ENCODE data around the gene GPSM3.
A peak's percentile ranks its signal among the peaks of the same experiment; 100 is the strongest.

The GPSM3 gene

DNA sequence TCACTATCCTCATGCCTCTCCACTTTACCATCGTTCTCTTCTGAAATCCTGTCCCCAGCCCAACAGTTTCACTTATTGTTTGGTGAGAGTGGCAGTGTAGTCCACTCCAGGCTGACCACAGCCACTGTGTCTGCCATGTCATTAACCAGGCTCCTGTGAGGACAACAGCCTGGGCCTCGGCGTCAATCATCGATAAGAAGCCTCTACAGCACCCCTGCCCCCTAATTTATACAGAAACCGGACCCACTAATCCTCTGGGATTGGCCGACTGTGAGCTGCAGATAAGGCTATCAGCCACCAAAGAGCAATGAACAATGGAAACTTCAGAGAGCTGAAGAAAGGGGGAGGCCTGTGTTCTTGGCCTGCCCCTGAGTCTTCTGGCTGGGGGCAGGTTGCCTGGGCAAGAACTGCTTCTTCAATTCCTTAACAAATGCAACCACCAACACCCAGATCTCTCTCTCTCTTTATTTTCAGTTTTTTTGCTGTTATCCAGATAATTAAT lies 24.6 kb downstream of the GPSM3 start:
- 85% methylated on average over 6 of the region's 6 CpGs for WGBS
- H3K4me1 ChIP-seq (ENCODE audit: insufficient read depth, low read length), result no peaks in the 10 kb centered on the region
- H3K9ac ChIP-seq (ENCODE audit: low read depth, low read length), result no peak overlapping the region
- no peak overlapping the region for H3K4me3 ChIP-seq (ENCODE audit: low read length)
- no peaks in the 10 kb centered on the region for H3K27me3 ChIP-seq (ENCODE audit: insufficient read depth, low read length)
- H3K36me3 ChIP-seq (ENCODE audit: insufficient read depth, low read length), result peaks cover 70% of the 10 kb centered on the region
- H3K9me3 ChIP-seq (ENCODE audit: insufficient read depth, low read depth, low read length), result no peaks in the 10 kb centered on the region
- H3K27ac ChIP-seq (ENCODE audit: low read depth, low read length), result 0 out of 2 replicates have a peak overlapping the region, but pooled peaks have one; percentile 58

DNA sequence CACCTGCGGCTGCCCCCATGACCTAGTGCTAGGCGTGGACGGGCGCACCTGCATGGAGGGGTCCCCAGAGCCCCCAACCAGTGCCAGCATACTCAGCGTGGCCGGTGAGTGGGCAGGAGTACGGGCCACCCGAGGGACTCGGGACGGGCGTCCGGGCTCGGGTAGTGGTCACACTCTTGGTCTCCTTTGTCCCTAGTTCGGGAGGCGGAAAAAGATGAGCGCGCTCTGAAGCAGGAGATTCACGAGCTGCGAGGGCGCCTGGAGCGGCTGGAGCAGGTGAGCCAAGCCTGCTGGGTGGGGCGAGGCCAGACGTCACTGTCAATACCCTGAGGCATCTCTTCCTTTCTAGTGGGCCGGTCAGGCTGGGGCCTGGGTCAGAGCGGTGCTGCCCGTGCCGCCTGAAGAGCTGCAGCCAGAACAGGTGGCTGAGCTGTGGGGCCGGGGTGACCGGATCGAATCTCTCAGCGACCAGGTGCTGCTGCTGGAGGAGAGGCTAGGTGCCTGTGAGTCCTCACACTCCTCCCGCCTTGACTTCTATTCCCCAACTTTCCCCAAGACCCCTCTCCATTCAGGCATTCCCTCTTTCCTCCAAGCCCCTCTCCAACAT lies 25.2 kb downstream of the GPSM3 start:
- Histone ChIP-seq H3K36me3 (ENCODE audit: insufficient read depth, low read length) (peaks cover 71% of the 10 kb centered on the region), H3K9me3 (ENCODE audit: insufficient read depth, low read depth, low read length) (no peaks in the 10 kb centered on the region), H3K9ac (ENCODE audit: low read depth, low read length) (no peak overlapping the region), H3K27ac (ENCODE audit: low read depth, low read length) (peak overlapping the region; percentile 58; the same call in 1 of the 2 replicates), H3K27me3 (ENCODE audit: insufficient read depth, low read length) (no peaks in the 10 kb centered on the region), H3K4me1 (ENCODE audit: insufficient read depth, low read length) (no peaks in the 10 kb centered on the region), H3K4me3 (ENCODE audit: low read length) (no peak overlapping the region)
- WGBS, result 91% methylated on average over 32 of the region's 32 CpGs

DNA sequence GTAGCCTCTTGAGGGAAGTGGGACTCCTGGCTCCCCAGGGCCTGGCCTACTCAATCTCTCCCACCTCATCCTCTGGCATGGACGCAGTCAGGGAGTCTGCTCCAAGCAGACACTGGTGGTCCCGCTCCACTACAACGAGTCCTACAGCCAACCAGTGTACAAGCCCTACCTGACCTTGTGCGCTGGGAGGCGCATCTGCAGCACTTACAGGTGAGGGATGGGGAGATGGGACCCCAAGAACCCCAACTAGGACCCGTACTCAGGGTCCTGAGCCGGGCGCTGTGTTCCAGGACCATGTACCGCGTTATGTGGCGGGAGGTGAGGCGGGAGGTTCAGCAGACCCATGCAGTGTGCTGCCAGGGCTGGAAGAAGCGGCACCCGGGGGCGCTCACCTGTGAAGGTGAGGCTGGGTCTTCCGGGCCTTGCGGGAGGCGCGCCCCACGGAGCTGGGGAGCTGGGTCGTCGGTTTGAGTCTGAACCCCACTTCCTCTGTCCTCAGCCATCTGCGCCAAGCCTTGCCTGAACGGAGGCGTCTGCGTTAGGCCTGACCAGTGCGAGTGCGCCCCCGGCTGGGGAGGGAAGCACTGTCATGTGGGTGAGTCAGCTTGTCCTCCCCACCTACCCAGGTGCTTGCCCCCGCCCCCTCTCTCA lies 25.9 kb downstream of the GPSM3 start:
- Histone ChIP-seq H3K27me3 (ENCODE audit: insufficient read depth, low read length) (no peaks in the 10 kb centered on the region), H3K4me3 (ENCODE audit: low read length) (no peak overlapping the region), H3K4me1 (ENCODE audit: insufficient read depth, low read length) (no peaks in the 10 kb centered on the region), H3K9me3 (ENCODE audit: insufficient read depth, low read depth, low read length) (no peaks in the 10 kb centered on the region), H3K36me3 (ENCODE audit: insufficient read depth, low read length) (peaks cover 68% of the 10 kb centered on the region), H3K9ac (ENCODE audit: low read depth, low read length) (no peak overlapping the region), H3K27ac (ENCODE audit: low read depth, low read length) (peak overlapping the region; percentile 41; the same call in 1 of the 2 replicates)
- 90% methylated on average over 30 of the region's 30 CpGs for WGBS

DNA sequence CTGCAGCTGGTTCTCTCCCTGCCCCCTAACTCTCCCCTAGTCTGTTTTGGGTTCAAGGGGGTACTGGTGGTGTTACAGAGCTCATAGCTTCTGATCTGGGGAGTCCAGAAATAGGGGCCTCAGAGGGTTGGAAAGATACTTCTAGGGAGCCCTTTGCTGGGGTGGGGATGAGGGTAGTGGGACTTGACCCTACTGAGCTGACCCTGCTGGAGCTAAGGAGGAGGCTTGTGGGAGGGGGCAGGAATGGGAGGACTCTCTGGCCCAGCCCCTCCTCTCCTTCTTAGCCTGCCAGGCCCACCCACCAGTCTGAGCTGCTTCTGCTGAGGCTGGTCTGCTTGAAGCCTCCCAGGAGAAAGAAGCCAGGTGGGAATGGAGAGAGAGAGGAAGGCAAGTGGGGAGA lies 28.1 kb downstream of the GPSM3 start, which contains the start of gene EGFL8:
EGFL8 (plus strand) TSS at position 301 of the 400 bp plus-strand sequence. CDS start 1,571 bp downstream, outside the sequence.
- no peak within 1 kb of the TSS for H3K4me3 ChIP-seq (ENCODE audit: low read length)
- H3K27ac ChIP-seq (ENCODE audit: low read depth, low read length), result peak within 1 kb of the TSS; percentile 25; the same call in 1 of the 2 replicates
- H3K4me1 ChIP-seq (ENCODE audit: insufficient read depth, low read length), result no peaks in the 10 kb centered on the region
- H3K36me3 ChIP-seq (ENCODE audit: insufficient read depth, low read length), result peaks cover 46% of the 10 kb centered on the region
- H3K27me3 ChIP-seq (ENCODE audit: insufficient read depth, low read length), result no peaks in the 10 kb centered on the region
- H3K9me3 ChIP-seq (ENCODE audit: insufficient read depth, low read depth, low read length), result no peaks in the 10 kb centered on the region
- 0 out of 2 replicates have a peak within 1 kb of the TSS, but pooled peaks have one; percentile 26 for H3K9ac ChIP-seq (ENCODE audit: low read depth, low read length)

DNA sequence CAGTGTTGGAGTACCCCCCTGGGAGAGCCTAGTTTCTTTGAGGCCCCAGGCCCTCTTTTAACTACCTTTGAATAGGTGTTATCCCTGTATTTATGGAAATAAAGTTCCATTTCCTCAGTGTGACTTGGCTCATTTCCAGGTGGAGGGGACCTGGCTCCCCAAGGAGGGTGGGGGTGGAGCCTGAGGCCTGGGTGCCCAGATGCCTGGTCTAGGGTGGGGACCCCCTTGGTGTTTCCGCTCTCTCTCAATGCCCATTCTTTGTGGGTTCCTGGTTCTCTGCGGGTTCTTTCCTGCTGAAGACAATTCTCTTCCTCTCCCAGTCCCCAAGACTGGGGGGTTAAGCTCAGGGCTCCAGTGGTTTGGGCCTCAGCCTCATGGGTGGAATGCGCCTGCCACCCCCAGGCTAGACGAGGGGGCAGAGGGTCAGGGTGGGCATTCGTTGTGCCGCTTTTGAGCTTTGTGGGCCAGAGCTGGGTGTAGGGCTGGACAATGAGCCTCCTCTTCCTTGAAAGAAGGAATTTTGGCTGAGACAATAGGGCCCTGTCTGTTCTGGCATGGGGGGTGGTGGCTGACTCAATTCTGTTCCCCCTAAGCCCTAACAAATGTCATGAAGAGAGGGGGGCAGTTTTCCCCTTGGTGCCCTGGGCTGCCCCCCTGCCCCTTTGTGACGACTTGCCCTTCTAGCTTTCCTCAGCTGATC lies 28.7 kb downstream of the GPSM3 start:
- Histone ChIP-seq H3K36me3 (ENCODE audit: insufficient read depth, low read length) (peaks cover 44% of the 10 kb centered on the region), H3K9me3 (ENCODE audit: insufficient read depth, low read depth, low read length) (no peaks in the 10 kb centered on the region), H3K4me3 (ENCODE audit: low read length) (no peak overlapping the region), H3K27me3 (ENCODE audit: insufficient read depth, low read length) (no peaks in the 10 kb centered on the region), H3K4me1 (ENCODE audit: insufficient read depth, low read length) (no peaks in the 10 kb centered on the region), H3K9ac (ENCODE audit: low read depth, low read length) (0 out of 2 replicates have a peak overlapping the region, but pooled peaks have one; percentile 26), H3K27ac (ENCODE audit: low read depth, low read length) (peak overlapping the region; percentile 25; the same call in 1 of the 2 replicates)
- WGBS, result 90% methylated on average over 7 of the region's 7 CpGs

DNA sequence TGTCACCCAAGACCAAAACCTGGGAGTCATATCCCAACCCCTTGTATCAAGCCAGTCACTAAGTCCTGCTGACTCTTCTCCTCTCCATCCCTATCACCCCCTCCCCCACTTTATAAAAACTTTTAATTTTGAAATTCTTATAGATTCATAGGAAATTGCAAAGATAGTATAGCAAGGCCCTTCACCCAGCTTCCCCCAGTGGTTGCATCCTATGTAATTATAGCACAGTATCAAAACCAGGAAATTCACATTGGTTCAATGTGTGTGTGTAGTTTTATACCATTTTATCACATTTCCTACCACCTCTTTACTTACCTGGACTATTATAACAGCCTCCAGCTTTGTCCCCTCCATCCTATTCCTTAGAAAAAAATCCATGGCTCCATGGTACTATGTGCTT lies 34.4 kb downstream of the GPSM3 start:
- no peak overlapping the region for H3K27ac ChIP-seq (ENCODE audit: low read depth, low read length)
- no peak overlapping the region for H3K4me3 ChIP-seq (ENCODE audit: low read length)
- peaks cover 39% of the 10 kb centered on the region for H3K36me3 ChIP-seq (ENCODE audit: insufficient read depth, low read length)
- no peaks in the 10 kb centered on the region for H3K9me3 ChIP-seq (ENCODE audit: insufficient read depth, low read depth, low read length)
- H3K4me1 ChIP-seq (ENCODE audit: insufficient read depth, low read length), result no peaks in the 10 kb centered on the region
- H3K27me3 ChIP-seq (ENCODE audit: insufficient read depth, low read length), result no peaks in the 10 kb centered on the region
- no peak overlapping the region for H3K9ac ChIP-seq (ENCODE audit: low read depth, low read length)

DNA sequence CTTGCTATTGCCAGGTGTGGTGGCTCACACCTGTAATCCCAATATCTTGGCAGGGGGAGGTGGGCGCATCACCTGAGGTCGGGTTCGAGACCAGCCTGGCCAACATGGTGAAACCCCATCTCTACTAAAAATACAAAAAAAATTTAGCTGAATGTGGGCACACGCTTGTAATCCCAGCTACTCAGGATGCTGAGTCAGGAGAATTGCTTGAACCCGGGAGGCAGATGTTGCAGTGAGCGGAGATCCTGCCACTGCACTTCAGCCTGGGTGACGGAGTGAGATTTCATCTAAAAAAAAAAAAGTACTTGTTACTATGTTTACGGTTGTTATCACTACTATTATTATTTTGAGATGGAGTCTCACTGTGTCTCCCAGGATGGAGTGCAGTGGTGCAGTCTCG lies 35.6 kb downstream of the GPSM3 start:
- 95% methylated on average over 7 of the region's 9 CpGs for WGBS
- peaks cover 8% of the 10 kb centered on the region for H3K4me1 ChIP-seq (ENCODE audit: insufficient read depth, low read length)
- H3K27me3 ChIP-seq (ENCODE audit: insufficient read depth, low read length), result peaks cover 8% of the 10 kb centered on the region
- H3K9me3 ChIP-seq (ENCODE audit: insufficient read depth, low read depth, low read length), result no peaks in the 10 kb centered on the region
- no peak overlapping the region for H3K4me3 ChIP-seq (ENCODE audit: low read length)
- peaks cover 32% of the 10 kb centered on the region for H3K36me3 ChIP-seq (ENCODE audit: insufficient read depth, low read length)
- H3K9ac ChIP-seq (ENCODE audit: low read depth, low read length), result no peak overlapping the region
- no peak overlapping the region for H3K27ac ChIP-seq (ENCODE audit: low read depth, low read length)

DNA sequence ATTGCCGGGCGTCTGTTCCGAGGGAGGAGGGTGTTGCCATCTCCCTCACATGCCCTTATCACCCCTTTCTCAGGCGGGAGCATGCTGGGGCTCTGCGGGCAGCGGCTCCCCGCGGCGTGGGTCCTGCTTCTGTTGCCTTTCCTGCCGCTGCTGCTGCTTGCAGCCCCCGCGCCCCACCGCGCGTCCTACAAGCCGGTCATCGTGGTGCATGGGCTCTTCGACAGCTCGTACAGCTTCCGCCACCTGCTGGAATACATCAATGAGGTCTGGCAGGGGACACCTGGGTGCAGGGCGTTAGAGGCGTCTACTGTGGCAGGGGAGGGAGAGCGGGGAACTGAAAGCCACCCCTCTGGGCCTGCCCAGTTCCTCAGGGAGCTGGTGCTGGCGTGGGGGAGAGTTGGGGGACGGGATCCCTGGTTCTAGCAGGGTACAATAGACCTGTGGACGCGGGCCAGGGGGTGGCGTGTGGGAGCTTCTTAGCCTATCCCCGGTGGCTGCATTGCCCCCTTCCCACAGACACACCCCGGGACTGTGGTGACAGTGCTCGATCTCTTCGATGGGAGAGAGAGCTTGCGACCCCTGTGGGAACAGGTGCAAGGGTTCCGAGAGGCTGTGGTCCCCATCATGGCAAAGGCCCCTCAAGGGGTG lies 37.8 kb downstream of the GPSM3 start:
- Histone ChIP-seq H3K27me3 (ENCODE audit: insufficient read depth, low read length) (peaks cover 24% of the 10 kb centered on the region), H3K9ac (ENCODE audit: low read depth, low read length) (peak overlapping the region; percentile 87), H3K27ac (ENCODE audit: low read depth, low read length) (peak overlapping the region; percentile 92; the same call in 1 of the 2 replicates), H3K4me1 (ENCODE audit: insufficient read depth, low read length) (peaks cover 8% of the 10 kb centered on the region), H3K9me3 (ENCODE audit: insufficient read depth, low read depth, low read length) (no peaks in the 10 kb centered on the region), H3K4me3 (ENCODE audit: low read length) (peak overlapping the region; percentile 92), H3K36me3 (ENCODE audit: insufficient read depth, low read length) (peaks cover 32% of the 10 kb centered on the region)
- 19% methylated on average over 31 of the region's 34 CpGs for WGBS

DNA sequence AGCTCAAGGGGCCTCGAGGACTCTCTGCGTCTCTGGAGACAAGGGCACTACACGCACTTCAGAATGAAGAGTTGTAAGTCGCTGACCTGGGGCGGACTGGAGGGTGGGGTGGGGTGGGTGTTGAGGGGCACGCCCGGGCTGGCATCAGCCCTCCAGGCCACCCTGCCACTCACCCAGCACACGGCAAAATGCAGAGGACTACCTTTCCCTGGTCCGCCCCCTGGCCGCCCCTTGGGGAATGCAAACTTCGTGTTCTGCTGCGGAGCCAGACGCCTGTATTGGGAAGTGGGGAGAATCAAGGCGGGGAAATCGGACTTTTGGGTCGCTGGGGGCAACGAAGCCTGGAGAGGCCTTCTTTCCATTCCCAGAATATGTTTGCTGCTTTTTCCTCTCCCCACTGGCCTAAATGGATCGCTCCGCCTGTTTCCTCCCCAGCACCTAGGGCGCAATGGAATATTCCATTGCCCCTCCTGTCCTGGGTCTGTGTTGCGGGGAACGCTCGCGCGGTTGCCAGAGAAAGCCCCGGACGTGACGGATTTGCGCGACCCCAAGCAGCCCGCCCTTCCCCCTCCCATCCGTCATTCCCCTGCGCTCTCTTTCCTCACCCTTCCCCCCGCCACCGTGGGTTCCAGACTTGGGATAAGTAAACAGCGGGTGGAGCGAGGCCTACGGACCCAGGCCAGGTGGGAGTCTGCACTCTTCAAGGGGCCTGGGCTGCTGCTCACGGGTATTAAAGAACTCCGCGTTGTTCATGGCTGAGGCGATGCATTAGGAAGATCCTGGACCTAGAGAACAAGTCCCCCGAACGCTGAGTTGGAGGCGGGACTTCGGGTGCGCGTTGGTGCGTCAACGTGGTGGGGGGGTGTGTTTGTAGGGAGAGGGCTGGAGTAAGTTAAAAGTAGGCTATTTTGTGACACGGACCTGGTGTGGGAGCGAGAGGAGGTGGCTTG lies 38.6 kb downstream of the GPSM3 start, which contains the start of gene PPT2:
PPT2 (plus strand) TSS at position 578 of the 950 bp plus-strand sequence. CDS start 454 bp downstream, outside the sequence.
- peak within 1 kb of the TSS; percentile 92 for H3K27ac ChIP-seq (ENCODE audit: low read depth, low read length)
- H3K36me3 ChIP-seq (ENCODE audit: insufficient read depth, low read length), result peaks cover 30% of the 10 kb centered on the region
- H3K9me3 ChIP-seq (ENCODE audit: insufficient read depth, low read depth, low read length), result no peaks in the 10 kb centered on the region
- H3K4me3 ChIP-seq (ENCODE audit: low read length), result peak within 1 kb of the TSS; percentile 92
- H3K4me1 ChIP-seq (ENCODE audit: insufficient read depth, low read length), result peaks cover 8% of the 10 kb centered on the region
- WGBS, result under 1% methylated on average over 47 of the region's 52 CpGs
- H3K27me3 ChIP-seq (ENCODE audit: insufficient read depth, low read length), result peaks cover 24% of the 10 kb centered on the region
- peak within 1 kb of the TSS; percentile 87 for H3K9ac ChIP-seq (ENCODE audit: low read depth, low read length)

All from HUES64 (cell line).